Epidermal melanocyte (primary cell): ENCODE results near the gene CTDSP2.
"Not testable (repeated sequence)": the region's sequence is repeated elsewhere in the genome, so short reads cannot be mapped to it uniquely, and the experiment has no call there.

Source experiments
- DNase-seq: peaks from one replicate; pipeline ENCODE4 v3.0.0; 2011; ENCODE audit warnings: low spot score; ENCODE audit not compliant: insufficient read length

The CTDSP2 gene

GRCh38 chr12:57882575-57882974, 36.0 kb upstream of the CTDSP2 start:
- DNase-seq, result no peak

- no peak for DNase-seq
These were observed 34.9 kb upstream of the CTDSP2 start for GRCh38 chr12:57881475-57881874.

GRCh38 chr12:57881035-57881434, 34.5 kb upstream of the CTDSP2 start:
- not testable (repeated sequence) for DNase-seq

- no peak for DNase-seq
These were observed 31.3 kb upstream of the CTDSP2 start for GRCh38 chr12:57877876-57878275.

- no peak for DNase-seq
These were observed 29.4 kb upstream of the CTDSP2 start for GRCh38 chr12:57875753-57876547.

- DNase-seq, result no peak
These were observed 27.9 kb upstream of the CTDSP2 start for GRCh38 chr12:57874166-57875108.

GRCh38 chr12:57872362-57872761, 25.8 kb upstream of the CTDSP2 start:
- DNase-seq, result no peak

GRCh38 chr12:57869927-57870318, 23.4 kb upstream of the CTDSP2 start:
- no peak for DNase-seq

GRCh38 chr12:57869298-57869926, 22.9 kb upstream of the CTDSP2 start:
- no peak for DNase-seq

- no peak for DNase-seq
These were observed 22.3 kb upstream of the CTDSP2 start for GRCh38 chr12:57868851-57869268.

GRCh38 chr12:57868221-57868620, 21.7 kb upstream of the CTDSP2 start:
- DNase-seq, result no peak

- no peak for DNase-seq
These were observed 19.9 kb upstream of the CTDSP2 start for GRCh38 chr12:57866308-57867019.

GRCh38 chr12:57865084-57865751, 18.7 kb upstream of the CTDSP2 start:
- DNase-seq, result peak; percentile 81

- DNase-seq, result no peak
These were observed 18.0 kb upstream of the CTDSP2 start for GRCh38 chr12:57864442-57865083.

- no peak for DNase-seq
These were observed 17.1 kb upstream of the CTDSP2 start for GRCh38 chr12:57863676-57864075.

- no peak for DNase-seq
These were observed 15.4 kb upstream of the CTDSP2 start for GRCh38 chr12:57861967-57862366.

- DNase-seq, result not testable (repeated sequence)
These were observed 14.4 kb upstream of the CTDSP2 start for GRCh38 chr12:57860883-57861282.

GRCh38 chr12:57859121-57859520, 12.6 kb upstream of the CTDSP2 start:
- DNase-seq, result no peak

GRCh38 chr12:57858123-57858522, 11.6 kb upstream of the CTDSP2 start:
- not testable (repeated sequence) for DNase-seq

GRCh38 chr12:57854965-57855364, 8.4 kb upstream of the CTDSP2 start:
- no peak for DNase-seq
